Activated CD8-positive, alpha-beta memory T cell treated with anti-CD3 and anti-CD28 coated beads for 36 hours (primary cell): Measurements from ENCODE around the gene RPF1. TPM values are rescaled to one million over a fixed set of nuclear protein-coding genes. Genes with fewer than 3 reads are reported as not detected.

Source experiments
- CTCF ChIA-PET: fragments of 350-600 bp; sonication (Branson Sonifier 250); formaldehyde crosslinking; loops from one replicate; lab custom pipeline; 2021; ENCODE audit warnings: antibody characterized with exemption; lab: Charles Lee
- POLR2A ChIA-PET: fragments of 350-600 bp; sonication (Branson Sonifier 250); formaldehyde crosslinking; loops from one replicate; lab custom pipeline; 2021; ENCODE audit warnings: antibody characterized with exemption; lab: Charles Lee
- total RNA-seq, 2 experiments: library from RNA; stranded (reverse); gene quantifications; one replicate each; pipeline ENCODE4 v1.2.3, GENCODE V29; 2021

Gene RPF1
- total RNA-seq, 2 experiments from 2014 or later: 60.2 to 62.4 TPM

DNA sequence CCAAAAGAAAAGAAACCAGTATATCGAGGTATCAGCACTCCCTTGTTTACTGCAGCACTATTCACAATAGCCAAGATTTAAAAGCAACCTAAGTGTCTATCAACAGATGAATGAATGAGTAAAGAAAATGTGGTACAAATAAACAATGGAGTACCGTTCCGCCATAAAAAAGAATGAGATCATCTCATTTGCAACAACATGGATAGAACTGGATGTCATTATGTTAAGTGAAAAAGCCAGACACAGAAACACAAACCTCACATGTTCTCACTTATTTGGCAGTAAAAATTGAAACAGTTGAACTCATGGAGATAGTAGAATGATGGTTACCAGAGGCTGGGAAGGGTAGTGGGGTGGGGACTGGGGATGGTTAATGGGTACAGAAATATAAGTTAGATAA, 31.6 kb downstream of the RPF1 start:
- POLR2A ChIA-PET: no interaction called here
- CTCF ChIA-PET: no interaction called here

DNA sequence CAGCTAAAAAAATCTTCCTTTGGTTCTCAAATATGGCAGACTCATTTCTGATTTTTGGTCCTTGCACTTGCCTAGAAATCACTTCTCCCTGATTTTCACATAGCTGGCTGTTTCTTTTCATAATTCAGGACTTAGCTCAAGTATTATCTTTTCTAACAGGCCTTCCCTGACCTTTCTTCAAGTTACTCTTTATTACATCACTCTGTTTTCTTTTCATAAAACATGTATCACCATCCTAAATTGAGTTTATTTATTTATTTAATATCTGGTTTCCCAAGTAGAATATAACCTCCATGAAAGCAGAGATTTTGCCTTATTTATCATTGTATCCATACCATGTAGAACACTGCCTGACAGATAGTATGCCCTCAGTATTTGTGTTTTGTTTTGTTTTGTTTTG, 45.5 kb downstream of the RPF1 start:
- ChIA-PET POLR2A (no interaction called here), CTCF (no interaction called here)

GRCh38 chr1:84525779-84526178, 46.7 kb downstream of the RPF1 start:
- CTCF ChIA-PET: no interaction called here
- POLR2A ChIA-PET: no interaction called here

GRCh38 chr1:84538599-84538998, 59.5 kb downstream of the RPF1 start:
- ChIA-PET CTCF (no interaction called here), POLR2A (no interaction called here)

- ChIA-PET POLR2A (no interaction called here), CTCF (no interaction called here)
Observed at GRCh38 chr1:84539972-84540371, 60.9 kb downstream of the RPF1 start.

- ChIA-PET CTCF (no interaction called here), POLR2A (no interaction called here)
Observed at GRCh38 chr1:84540759-84541158, 61.7 kb downstream of the RPF1 start.

DNA sequence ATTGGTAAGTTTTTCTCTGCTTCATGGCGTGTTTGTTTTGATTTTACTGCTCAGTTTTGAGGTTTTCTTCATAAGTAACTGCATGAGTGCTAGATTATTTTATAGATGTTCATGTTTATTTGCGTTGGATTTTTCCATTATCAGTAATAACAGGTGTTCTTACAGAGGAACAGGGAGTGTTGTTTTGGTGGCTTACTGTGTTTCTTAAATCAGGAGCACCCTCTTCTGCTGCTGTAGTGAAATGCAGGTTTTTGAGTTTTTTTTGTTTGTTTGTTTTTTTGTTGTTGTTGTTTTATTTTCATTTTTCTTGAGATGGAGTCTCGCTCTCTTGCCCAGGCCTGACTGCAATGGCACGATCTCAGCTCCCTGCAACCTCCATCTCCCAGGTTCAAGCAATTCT, 62.6 kb downstream of the RPF1 start:
- ChIA-PET POLR2A (no interaction called here), CTCF (no interaction called here)

Other genes starting within 250 kb of the RPF1 start
- gene SAMD13, start 177.6 kb upstream of the RPF1 start, total RNA-seq: under 1 TPM; 0.59 to 0.80 TPM
- not detected for gene DNASE2B, start 80.8 kb upstream of the RPF1 start, total RNA-seq
- under 1 TPM; 0.71 to 0.95 TPM for gene SPATA1, start 27.1 kb downstream of the RPF1 start, total RNA-seq
- gene GNG5, start 27.3 kb downstream of the RPF1 start, total RNA-seq: 100 to 1,000 TPM; 120 to 128 TPM
- 1 to 10 TPM; 8.3 to 8.5 TPM for gene CTBS, start 95.2 kb downstream of the RPF1 start, total RNA-seq
- 10 to 100 TPM in 1 of 2 experiments, 1 to 10 TPM in 1; 9.4 to 12.3 TPM for gene SSX2IP, start 211.2 kb downstream of the RPF1 start, total RNA-seq